Activated CD8-positive, alpha-beta memory T cell treated with anti-CD3 and anti-CD28 coated beads, Interleukin-2, amount 50 U/mL, for 24 hours (primary cell): ENCODE results near the gene SEC22C.

Experiments used
- DNase-seq: peaks from one replicate; pipeline ENCODE4 v3.0.0-alpha.2; 2020; ENCODE audit errors: extremely low read depth

Gene SEC22C

GRCh38 chr3:42498034-42498433 lies 83.7 kb downstream of the SEC22C start:
- DNase-seq: no peak
